ENCODE results near the gene APBB1. TPM values are rescaled to one million over a fixed set of nuclear protein-coding genes. Genes with fewer than 3 reads are reported as not detected.

APBB1 gene
- total RNA-seq, 4 donors from 2014 or later, result 19.7 to 23.4 (median 20.2) TPM

- no peak overlapping the region for H3K4me3 ChIP-seq (ENCODE audit: low read depth, poor library complexity, severe bottlenecking)
- no peak for DNase-seq (ENCODE audit: low spot score in 2 of 2)
- no peak for TF ChIP-seq CTCF (IDR thresholded peaks at IDR 0.05)
- no peak for TF ChIP-seq POLR2A (IDR thresholded peaks at IDR 0.05)
- WGBS, 2 donors, result 38 to 41% methylated on average over 4 of the region's 4 CpGs
- intact Hi-C loops (cut with DNase I; ENCODE audit: low total_unique reads), result no loop called here
These were observed 40.8 kb downstream of the APBB1 start for GRCh38 chr11:6377902-6378639.

GRCh38 chr11:6371825-6372224 is 47.1 kb downstream of the APBB1 start:
- no peak for TF ChIP-seq CTCF (IDR thresholded peaks at IDR 0.05)
- TF ChIP-seq POLR2A (IDR thresholded peaks at IDR 0.05), result no peak
- WGBS, 2 donors, result 81 to 90% methylated on average over 6 of the region's 6 CpGs
- no peak overlapping the region for H3K4me3 ChIP-seq (ENCODE audit: low read depth, poor library complexity, severe bottlenecking)
- DNase-seq (ENCODE audit: low spot score in 2 of 2), result peak in 1 of 2 donors; percentile 25
- intact Hi-C loops (cut with DNase I; ENCODE audit: low total_unique reads), result no loop called here

GRCh38 chr11:6365659-6366058 is 53.2 kb downstream of the APBB1 start:
- 64 to 82% methylated on average over 2 of the region's 2 CpGs for WGBS, 2 donors
- no peak for DNase-seq (ENCODE audit: low spot score in 2 of 2)
- intact Hi-C loops (cut with DNase I; ENCODE audit: low total_unique reads), result no loop called here
- no peak overlapping the region for H3K4me3 ChIP-seq (ENCODE audit: low read depth, poor library complexity, severe bottlenecking)
- TF ChIP-seq CTCF (IDR thresholded peaks at IDR 0.05), result no peak
- TF ChIP-seq POLR2A (IDR thresholded peaks at IDR 0.05), result no peak

GRCh38 chr11:6362873-6363678 is 55.8 kb downstream of the APBB1 start:
- H3K4me3 ChIP-seq (ENCODE audit: low read depth, poor library complexity, severe bottlenecking), result no peak overlapping the region
- peak; percentile 69 to 92 for DNase-seq (ENCODE audit: low spot score in 2 of 2)
- peak in 1 of 3 donors; percentile 31 for TF ChIP-seq CTCF (IDR thresholded peaks at IDR 0.05)
- TF ChIP-seq POLR2A (IDR thresholded peaks at IDR 0.05), result no peak
- intact Hi-C loops (cut with DNase I; ENCODE audit: low total_unique reads), result loop anchor here (5.0 kb wide), 1 partner anchor 351 kb away; no protein-coding TSS in a partner anchor
- WGBS, 2 donors, result 58 to 71% methylated on average over 6 of the region's 6 CpGs

GRCh38 chr11:6362185-6362872 is 56.6 kb downstream of the APBB1 start:
- TF ChIP-seq CTCF (IDR thresholded peaks at IDR 0.05), result no peak
- no peak for TF ChIP-seq POLR2A (IDR thresholded peaks at IDR 0.05)
- 56 to 61% methylated on average over 5 of the region's 5 CpGs for WGBS, 2 donors
- no peak overlapping the region for H3K4me3 ChIP-seq (ENCODE audit: low read depth, poor library complexity, severe bottlenecking)
- DNase-seq (ENCODE audit: low spot score in 2 of 2), result no peak
- intact Hi-C loops (cut with DNase I; ENCODE audit: low total_unique reads), result loop anchor here (5.0 kb wide), 1 partner anchor 350 kb away; no protein-coding TSS in a partner anchor

All from lower leg skin (tissue), 4 donors.